Type B pancreatic cell (in vitro differentiated cells): ENCODE results near the gene ABCA2. TPM values are rescaled to one million over a fixed set of nuclear protein-coding genes. Genes with fewer than 3 reads are reported as not detected.

ENCODE experiments used
- DNase-seq: peaks from one replicate; pipeline ENCODE4 v3.0.0; 2021; ENCODE audit warnings: mixed read lengths; ENCODE audit not compliant: unreplicated experiment; ENCODE audit errors: extremely low spot score
- H3K27ac Mint-ChIP-seq: 2 replicates; pipeline ENCODE4 v1.8.0; 2021; ENCODE audit warnings: mild to moderate bottlenecking, mixed read lengths
- H3K27me3 Mint-ChIP-seq: 2 replicates; pipeline ENCODE4 v1.8.0; 2021; ENCODE audit warnings: mixed read lengths
- H3K36me3 Mint-ChIP-seq: 2 replicates; pipeline ENCODE4 v1.8.0; 2021; ENCODE audit warnings: mixed read lengths
- H3K4me1 Mint-ChIP-seq: one replicate; pipeline ENCODE4 v1.8.0; 2021; ENCODE audit warnings: mixed read lengths; ENCODE audit not compliant: unreplicated experiment
- H3K4me3 Mint-ChIP-seq: 2 replicates; pipeline ENCODE4 v1.8.0; 2021; ENCODE audit warnings: mild to moderate bottlenecking, mixed read lengths
- H3K9me3 Mint-ChIP-seq: 2 replicates; pipeline ENCODE4 v1.8.0; 2021; ENCODE audit warnings: mixed read lengths
- total RNA-seq: library from RNA; stranded (reverse); gene quantifications from 2 replicates; pipeline ENCODE4 v1.2.1, GENCODE V29; 2021; ENCODE audit warnings: low replicate concordance
- TF ChIP-seq, protein P1 (sequence below): fragments of 200-600 bp; sonication (generic); conservative IDR thresholded peaks from 2 replicates; pipeline ENCODE4 v1.5.0; 2021; ENCODE audit warnings: antibody characterized with exemption, mild to moderate bottlenecking

The ABCA2 gene
- total RNA-seq, 1 donor from 2014 or later: 44.7 TPM

DNA sequence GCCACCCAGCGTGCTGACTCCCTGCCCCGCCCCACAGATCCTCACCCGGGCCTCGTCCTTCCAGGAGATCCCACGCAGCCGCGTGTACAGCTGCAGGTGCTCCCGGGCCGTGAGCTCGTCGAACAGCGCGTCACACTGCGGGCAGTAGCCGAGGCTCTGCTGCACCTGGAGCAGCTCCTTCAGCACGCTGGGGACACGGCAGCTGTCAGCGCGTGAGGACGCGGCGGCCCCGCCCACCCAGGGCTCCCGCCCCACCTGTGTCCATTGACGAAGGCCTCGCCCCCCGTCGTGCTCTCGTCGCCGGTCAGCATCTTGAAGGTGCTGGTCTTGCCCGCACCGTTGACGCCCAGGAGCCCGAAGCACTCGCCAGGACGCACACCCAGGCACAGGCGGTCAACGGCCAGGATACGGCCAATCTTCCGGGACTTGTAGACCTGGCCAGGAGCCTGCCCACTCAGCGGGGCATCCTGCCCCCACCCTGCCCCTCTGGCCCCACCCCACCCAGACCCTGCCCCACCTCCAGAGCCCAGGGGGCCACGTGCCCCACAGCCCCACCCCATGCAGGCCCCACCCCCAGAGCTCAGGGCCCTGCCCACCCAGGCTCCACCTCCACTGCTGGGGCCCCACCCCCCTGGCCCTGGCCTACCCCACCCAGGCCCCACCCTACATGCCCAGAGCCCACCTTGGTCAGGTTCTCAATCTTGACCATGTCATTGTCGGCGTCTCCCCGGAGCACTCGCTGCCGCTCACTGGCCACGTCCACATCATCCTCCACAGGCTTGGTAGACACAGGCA is 17.9 kb downstream of the ABCA2 start:
- H3K27ac Mint-ChIP-seq: no peak overlapping the region
- TF ChIP-seq, protein P1, sequence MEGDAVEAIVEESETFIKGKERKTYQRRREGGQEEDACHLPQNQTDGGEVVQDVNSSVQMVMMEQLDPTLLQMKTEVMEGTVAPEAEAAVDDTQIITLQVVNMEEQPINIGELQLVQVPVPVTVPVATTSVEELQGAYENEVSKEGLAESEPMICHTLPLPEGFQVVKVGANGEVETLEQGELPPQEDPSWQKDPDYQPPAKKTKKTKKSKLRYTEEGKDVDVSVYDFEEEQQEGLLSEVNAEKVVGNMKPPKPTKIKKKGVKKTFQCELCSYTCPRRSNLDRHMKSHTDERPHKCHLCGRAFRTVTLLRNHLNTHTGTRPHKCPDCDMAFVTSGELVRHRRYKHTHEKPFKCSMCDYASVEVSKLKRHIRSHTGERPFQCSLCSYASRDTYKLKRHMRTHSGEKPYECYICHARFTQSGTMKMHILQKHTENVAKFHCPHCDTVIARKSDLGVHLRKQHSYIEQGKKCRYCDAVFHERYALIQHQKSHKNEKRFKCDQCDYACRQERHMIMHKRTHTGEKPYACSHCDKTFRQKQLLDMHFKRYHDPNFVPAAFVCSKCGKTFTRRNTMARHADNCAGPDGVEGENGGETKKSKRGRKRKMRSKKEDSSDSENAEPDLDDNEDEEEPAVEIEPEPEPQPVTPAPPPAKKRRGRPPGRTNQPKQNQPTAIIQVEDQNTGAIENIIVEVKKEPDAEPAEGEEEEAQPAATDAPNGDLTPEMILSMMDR: no peak
- no peak overlapping the region for H3K4me3 Mint-ChIP-seq
- no peaks in the 10 kb centered on the region for H3K9me3 Mint-ChIP-seq
- no peaks in the 10 kb centered on the region for H3K27me3 Mint-ChIP-seq
- no peaks in the 10 kb centered on the region for H3K4me1 Mint-ChIP-seq
- no peak for DNase-seq
- no peaks in the 10 kb centered on the region for H3K36me3 Mint-ChIP-seq

DNA sequence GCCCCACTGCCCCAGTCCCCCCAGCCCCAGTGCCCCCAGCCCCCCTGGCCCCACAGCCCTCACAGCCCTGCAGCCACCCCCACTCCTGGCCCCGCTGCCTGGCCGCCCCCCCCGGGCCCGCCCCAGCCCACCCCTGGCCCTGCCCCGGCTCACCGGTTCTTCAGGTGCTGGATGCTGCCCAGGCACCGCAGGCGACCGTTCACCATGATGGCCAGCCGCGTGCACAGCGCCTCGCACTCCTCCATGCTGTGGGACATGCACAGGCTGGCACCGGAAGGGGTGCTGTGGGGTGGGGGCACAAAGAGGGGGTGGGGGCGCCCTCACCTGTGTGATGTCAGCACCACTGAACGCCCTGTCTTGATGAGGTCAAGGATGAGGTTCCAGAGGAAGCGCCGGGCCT is 18.8 kb downstream of the ABCA2 start:
- Mint-ChIP-seq H3K4me3 (no peak overlapping the region), H3K4me1 (no peaks in the 10 kb centered on the region), H3K36me3 (no peaks in the 10 kb centered on the region), H3K27me3 (no peaks in the 10 kb centered on the region), H3K27ac (no peak overlapping the region), H3K9me3 (peaks cover 4% of the 10 kb centered on the region)
- TF ChIP-seq, protein P1: no peak
- DNase-seq: no peak

DNA sequence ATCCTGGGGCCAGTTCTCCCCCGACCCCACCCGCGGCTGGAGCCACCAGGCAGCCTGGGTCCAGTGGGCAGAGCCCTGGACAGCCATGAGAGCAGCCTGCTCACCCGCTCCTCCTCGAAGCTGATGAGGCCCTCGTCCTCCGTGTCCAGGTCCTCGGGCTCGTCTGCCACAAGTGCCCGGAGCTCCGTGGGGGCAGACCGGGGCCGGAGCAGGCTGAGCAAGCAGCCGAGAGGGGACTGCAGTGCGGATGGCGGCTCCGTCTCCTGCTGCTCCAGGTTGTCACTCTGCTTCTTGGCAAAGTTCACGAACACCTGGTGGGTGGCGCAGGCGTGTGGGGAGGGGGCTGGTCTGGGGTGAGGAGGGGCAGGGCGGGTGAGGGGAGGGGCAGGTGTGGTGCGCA is 19.7 kb downstream of the ABCA2 start:
- Mint-ChIP-seq H3K36me3 (no peaks in the 10 kb centered on the region), H3K27ac (no peak overlapping the region), H3K27me3 (no peaks in the 10 kb centered on the region), H3K4me1 (no peaks in the 10 kb centered on the region), H3K9me3 (peaks cover 4% of the 10 kb centered on the region), H3K4me3 (no peak overlapping the region)
- TF ChIP-seq, protein P1: no peak
- DNase-seq: no peak

DNA sequence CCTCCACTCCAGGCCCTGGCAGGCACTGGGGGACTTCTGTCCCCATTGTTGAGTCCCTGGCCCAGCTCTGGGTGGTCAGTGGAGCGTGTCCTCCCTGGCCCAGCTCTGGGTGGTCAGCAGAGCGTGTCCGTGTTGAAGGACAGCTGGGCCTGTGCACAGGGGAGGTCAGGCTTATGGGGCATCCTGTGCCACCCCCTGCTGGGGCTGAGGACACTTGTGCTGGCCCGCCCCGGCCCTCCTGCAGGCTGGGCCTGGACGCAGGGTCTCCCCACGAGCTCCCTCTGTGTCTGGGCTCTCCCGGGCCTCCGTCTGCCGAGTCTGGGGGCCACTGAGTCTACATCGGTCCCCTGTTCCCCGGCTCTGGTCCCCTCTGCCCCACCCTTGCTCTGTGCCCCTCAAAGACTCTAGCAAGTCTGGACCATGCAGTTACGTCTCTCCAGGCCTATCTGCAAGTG is 20.2 kb downstream of the ABCA2 start:
- Mint-ChIP-seq H3K4me1 (no peaks in the 10 kb centered on the region), H3K9me3 (peaks cover 4% of the 10 kb centered on the region), H3K27me3 (no peaks in the 10 kb centered on the region), H3K36me3 (no peaks in the 10 kb centered on the region), H3K27ac (no peak overlapping the region), H3K4me3 (no peak overlapping the region)
- DNase-seq: no peak
- TF ChIP-seq, protein P1: no peak

DNA sequence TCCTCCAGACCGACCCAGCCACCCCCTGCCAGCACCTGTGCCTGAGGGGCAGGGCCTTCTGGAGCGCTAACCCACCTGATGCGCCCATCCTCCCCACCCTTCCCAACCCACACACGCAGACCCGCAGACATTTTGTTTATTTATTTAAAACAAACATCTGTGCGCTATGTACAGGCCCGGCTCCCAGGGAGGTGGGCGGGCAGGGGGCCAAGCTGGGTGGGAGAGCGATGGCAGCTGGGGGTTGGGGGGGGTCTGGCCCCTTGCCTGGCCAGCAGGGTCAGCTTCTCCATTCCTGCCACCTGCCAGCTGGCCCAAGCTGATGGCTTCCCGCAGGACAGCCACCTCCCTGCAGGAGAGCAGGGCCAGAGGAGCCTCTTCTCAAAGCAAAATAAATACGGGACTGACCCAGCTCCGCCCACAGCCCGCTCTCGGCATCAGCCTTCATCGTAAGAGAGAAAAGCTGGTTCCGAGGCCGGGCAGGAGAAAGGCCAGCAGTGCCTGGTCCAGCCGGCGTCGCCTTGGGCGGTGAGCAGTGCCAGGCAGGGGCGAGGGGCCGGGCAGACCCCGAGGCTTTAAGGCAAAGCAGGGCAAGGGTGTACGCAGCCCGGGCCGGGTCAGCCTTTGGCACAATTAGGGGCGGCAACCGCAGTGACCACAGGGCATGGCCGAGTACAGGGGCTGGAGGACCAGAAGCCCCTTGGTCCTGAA is 20.8 kb downstream of the ABCA2 start:
- Mint-ChIP-seq H3K27ac (no peak overlapping the region), H3K4me3 (no peak overlapping the region), H3K4me1 (no peaks in the 10 kb centered on the region), H3K27me3 (no peaks in the 10 kb centered on the region), H3K36me3 (no peaks in the 10 kb centered on the region), H3K9me3 (peaks cover 4% of the 10 kb centered on the region)
- TF ChIP-seq, protein P1: no peak
- DNase-seq: no peak
